ENCODE results near the gene COL13A1. TPM values are rescaled to one million over a fixed set of nuclear protein-coding genes. Genes with fewer than 3 reads are reported as not detected.

COL13A1 gene
- total RNA-seq, 2 experiments from 2014 or later = not detected

GRCh38 chr10:69878038-69878437, 76.3 kb downstream of the COL13A1 start:
- intact Hi-C loops (cut with micrococcal nuclease) = no loop called here
- Mint-ChIP-seq H3K4me1 (ENCODE audit: low read depth) (no peaks in the 10 kb centered on the region), H3K36me3 (no peaks in the 10 kb centered on the region), H3K9me3 (no peaks in the 10 kb centered on the region), H3K27me3 (peaks cover 3% of the 10 kb centered on the region), H3K4me3 (no peak overlapping the region), H3K27ac (no peak overlapping the region)
- POLR2A ChIA-PET = no interaction called here
- DNase-seq = no peak
- CTCF ChIA-PET = no interaction called here

DNA sequence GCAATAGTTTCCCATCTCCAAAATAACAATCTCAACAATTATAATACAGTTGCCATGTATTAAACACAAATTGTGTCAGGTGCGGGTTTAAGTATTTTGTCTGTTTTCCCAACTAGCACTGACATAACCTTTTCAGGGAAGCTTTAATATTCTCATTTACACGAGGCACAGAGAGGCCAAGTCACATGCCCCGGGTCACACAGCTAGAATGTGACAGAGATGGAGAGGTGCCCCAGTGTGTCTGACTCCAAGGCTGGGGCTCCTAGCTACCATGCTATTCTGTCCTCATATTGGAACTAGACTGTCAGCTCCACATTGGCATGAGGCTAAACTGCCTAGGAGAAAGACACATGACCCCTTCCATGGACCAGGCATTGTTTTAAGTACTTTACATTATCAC, 77.2 kb downstream of the COL13A1 start:
- ChIA-PET CTCF (no interaction called here), POLR2A (no interaction called here)
- H3K27ac Mint-ChIP-seq = no peak overlapping the region
- no peak overlapping the region for H3K4me3 Mint-ChIP-seq
- no peaks in the 10 kb centered on the region for H3K36me3 Mint-ChIP-seq
- H3K4me1 Mint-ChIP-seq (ENCODE audit: low read depth) = no peaks in the 10 kb centered on the region
- intact Hi-C loops (cut with micrococcal nuclease) = no loop called here
- peaks cover 8% of the 10 kb centered on the region for H3K27me3 Mint-ChIP-seq
- DNase-seq = no peak
- H3K9me3 Mint-ChIP-seq = no peaks in the 10 kb centered on the region

DNA sequence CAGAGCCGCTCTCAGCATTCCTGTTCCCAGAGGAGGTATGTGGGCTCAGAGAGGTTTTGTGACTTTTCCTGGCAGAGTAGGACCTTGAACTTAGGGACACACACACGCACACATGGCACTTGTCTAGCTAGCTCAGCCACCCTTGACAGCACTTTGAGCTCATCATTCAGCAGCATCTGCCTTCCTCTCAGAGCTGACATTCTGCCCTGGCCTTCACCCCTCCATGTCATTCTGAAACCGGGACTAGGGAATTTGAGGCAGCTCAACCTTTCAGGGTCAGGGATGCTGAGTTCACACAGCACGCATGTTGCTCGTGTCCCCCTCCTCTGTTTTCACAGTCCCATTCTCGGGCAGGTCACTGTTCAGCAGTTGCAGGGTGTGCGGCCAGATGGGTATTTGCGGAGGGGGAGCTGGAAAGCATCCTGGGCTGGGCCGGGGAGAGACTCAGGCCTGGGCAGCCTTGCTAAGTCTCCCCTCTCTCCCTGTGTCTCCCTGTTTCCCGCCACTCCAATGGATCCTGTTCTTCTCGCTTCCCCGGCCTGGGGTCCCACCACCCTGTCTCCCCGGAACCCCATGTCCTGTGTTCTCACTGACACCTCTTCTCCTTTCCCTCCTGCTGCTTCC, 78.0 kb downstream of the COL13A1 start:
- H3K27me3 Mint-ChIP-seq = peaks cover 8% of the 10 kb centered on the region
- intact Hi-C loops (cut with micrococcal nuclease) = no loop called here
- H3K4me3 Mint-ChIP-seq = no peak overlapping the region
- POLR2A ChIA-PET = no interaction called here
- no peak overlapping the region for H3K27ac Mint-ChIP-seq
- CTCF ChIA-PET = no interaction called here
- no peaks in the 10 kb centered on the region for H3K9me3 Mint-ChIP-seq
- DNase-seq = no peak
- H3K4me1 Mint-ChIP-seq (ENCODE audit: low read depth) = no peaks in the 10 kb centered on the region
- no peaks in the 10 kb centered on the region for H3K36me3 Mint-ChIP-seq

GRCh38 chr10:69880301-69881081, 78.8 kb downstream of the COL13A1 start:
- Mint-ChIP-seq H3K27ac (no peak overlapping the region), H3K36me3 (no peaks in the 10 kb centered on the region), H3K9me3 (no peaks in the 10 kb centered on the region), H3K4me3 (no peak overlapping the region), H3K27me3 (peaks cover 8% of the 10 kb centered on the region), H3K4me1 (ENCODE audit: low read depth) (no peaks in the 10 kb centered on the region)
- POLR2A ChIA-PET = no interaction called here
- intact Hi-C loops (cut with micrococcal nuclease) = no loop called here
- DNase-seq = no peak
- CTCF ChIA-PET = no interaction called here

GRCh38 chr10:69881202-69881601, 79.5 kb downstream of the COL13A1 start:
- no peak overlapping the region for H3K27ac Mint-ChIP-seq
- no peaks in the 10 kb centered on the region for H3K4me1 Mint-ChIP-seq (ENCODE audit: low read depth)
- H3K27me3 Mint-ChIP-seq = peaks cover 8% of the 10 kb centered on the region
- DNase-seq = no peak
- ChIA-PET CTCF (no interaction called here), POLR2A (no interaction called here)
- H3K36me3 Mint-ChIP-seq = no peaks in the 10 kb centered on the region
- no peaks in the 10 kb centered on the region for H3K9me3 Mint-ChIP-seq
- intact Hi-C loops (cut with micrococcal nuclease) = no loop called here
- H3K4me3 Mint-ChIP-seq = no peak overlapping the region

GRCh38 chr10:69883310-69884023, 81.8 kb downstream of the COL13A1 start:
- Mint-ChIP-seq H3K27ac (no peak overlapping the region), H3K4me3 (no peak overlapping the region), H3K27me3 (peaks cover 8% of the 10 kb centered on the region), H3K36me3 (no peaks in the 10 kb centered on the region), H3K9me3 (no peaks in the 10 kb centered on the region), H3K4me1 (ENCODE audit: low read depth) (no peaks in the 10 kb centered on the region)
- no peak for DNase-seq
- ChIA-PET POLR2A (no interaction called here), CTCF (interaction anchor here (0.6 to 1.6 kb wide), 3 partner anchors 17 to 429 kb away, joined by 3 to 5 read pairs (median 3); no protein-coding TSS in a partner anchor)
- intact Hi-C loops (cut with micrococcal nuclease) = no loop called here

DNA sequence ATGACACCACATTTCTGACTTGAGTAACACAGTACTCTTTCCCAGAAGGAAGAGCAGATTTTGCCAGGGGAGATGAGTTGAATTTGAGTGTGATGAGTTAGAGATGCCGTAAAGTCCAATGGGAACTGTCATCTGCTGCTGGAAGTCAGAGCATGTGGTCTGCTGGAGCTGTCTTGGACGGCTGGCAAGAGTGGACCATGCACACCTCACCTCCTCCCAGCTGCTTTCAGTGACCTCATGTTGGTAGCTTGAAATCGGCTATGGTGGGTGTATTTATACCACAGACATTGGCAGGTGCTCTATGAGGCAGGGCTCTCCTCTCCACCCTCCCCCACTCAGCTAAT, 82.3 kb downstream of the COL13A1 start:
- no peak for DNase-seq
- H3K9me3 Mint-ChIP-seq = no peaks in the 10 kb centered on the region
- no peak overlapping the region for H3K4me3 Mint-ChIP-seq
- no peaks in the 10 kb centered on the region for H3K36me3 Mint-ChIP-seq
- CTCF ChIA-PET = interaction anchor here (0.6 to 1.6 kb wide), 2 partner anchors 31 to 430 kb away, joined by 3 to 5 read pairs; no protein-coding TSS in a partner anchor
- H3K4me1 Mint-ChIP-seq (ENCODE audit: low read depth) = no peaks in the 10 kb centered on the region
- intact Hi-C loops (cut with micrococcal nuclease) = no loop called here
- H3K27me3 Mint-ChIP-seq = peaks cover 8% of the 10 kb centered on the region
- H3K27ac Mint-ChIP-seq = no peak overlapping the region
- POLR2A ChIA-PET = no interaction called here

GRCh38 chr10:69884686-69885085, 83.0 kb downstream of the COL13A1 start:
- Mint-ChIP-seq H3K4me1 (ENCODE audit: low read depth) (no peaks in the 10 kb centered on the region), H3K27me3 (peaks cover 8% of the 10 kb centered on the region), H3K36me3 (no peaks in the 10 kb centered on the region), H3K4me3 (no peak overlapping the region), H3K27ac (no peak overlapping the region), H3K9me3 (no peaks in the 10 kb centered on the region)
- no peak for DNase-seq
- ChIA-PET POLR2A (no interaction called here), CTCF (no interaction called here)
- intact Hi-C loops (cut with micrococcal nuclease) = no loop called here

DNA sequence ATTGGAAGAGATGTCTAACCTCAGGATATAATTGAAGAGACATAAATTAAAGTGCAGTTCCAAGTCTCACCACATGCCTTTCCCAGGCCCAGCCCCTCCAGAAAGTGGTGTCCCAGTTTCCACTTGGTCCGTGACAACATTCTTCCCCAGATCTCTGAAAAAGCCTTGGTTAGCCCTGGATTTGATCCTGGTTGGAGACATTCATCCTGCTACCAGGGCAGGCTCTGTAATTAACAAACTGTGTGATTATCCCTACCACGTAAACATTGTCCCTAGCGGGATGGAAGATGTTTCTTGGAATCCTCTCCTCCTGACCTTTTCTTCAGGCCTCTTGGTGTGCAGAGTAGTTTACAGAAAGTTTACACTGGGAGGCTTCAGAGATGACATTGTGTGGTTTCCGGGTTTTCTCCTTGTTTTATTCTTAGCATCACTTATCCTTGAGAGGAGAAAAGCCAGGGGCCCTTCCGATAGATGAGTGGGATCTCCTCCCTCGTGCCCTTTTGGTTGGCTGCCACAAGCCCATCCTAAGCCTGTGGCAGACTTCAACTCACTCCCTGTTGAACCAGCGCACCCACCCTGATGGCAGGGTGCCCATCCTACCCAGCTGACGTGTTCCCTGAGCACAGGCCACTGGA, 83.8 kb downstream of the COL13A1 start:
- no peaks in the 10 kb centered on the region for H3K4me1 Mint-ChIP-seq (ENCODE audit: low read depth)
- CTCF ChIA-PET = no interaction called here

GRCh38 chr10:69888882-69889584, 87.3 kb downstream of the COL13A1 start:
- CTCF ChIA-PET = interaction anchor here (1.3 kb wide), 1 partner anchor 26 kb away, joined by 3 read pairs; no protein-coding TSS in a partner anchor
- Mint-ChIP-seq H3K4me3 (no peak overlapping the region), H3K36me3 (no peaks in the 10 kb centered on the region), H3K27ac (no peak overlapping the region), H3K27me3 (no peaks in the 10 kb centered on the region), H3K9me3 (no peaks in the 10 kb centered on the region), H3K4me1 (ENCODE audit: low read depth) (no peaks in the 10 kb centered on the region)
- DNase-seq = no peak
- POLR2A ChIA-PET = no interaction called here
- intact Hi-C loops (cut with micrococcal nuclease) = no loop called here

More for the DNA sequence above, 83.8 kb downstream of the COL13A1 start:
- Mint-ChIP-seq H3K36me3 (no peaks in the 10 kb centered on the region), H3K27ac (no peak overlapping the region), H3K27me3 (peaks cover 7% of the 10 kb centered on the region), H3K4me3 (no peak overlapping the region), H3K9me3 (no peaks in the 10 kb centered on the region)
- no peak for DNase-seq
- intact Hi-C loops (cut with micrococcal nuclease) = no loop called here
- POLR2A ChIA-PET = no interaction called here

- POLR2A ChIA-PET = no interaction called here
- H3K9me3 Mint-ChIP-seq = no peaks in the 10 kb centered on the region
- no peaks in the 10 kb centered on the region for H3K4me1 Mint-ChIP-seq (ENCODE audit: low read depth)
- DNase-seq = no peak
- H3K27me3 Mint-ChIP-seq = no peaks in the 10 kb centered on the region
- no peak overlapping the region for H3K4me3 Mint-ChIP-seq
- no peak overlapping the region for H3K27ac Mint-ChIP-seq
- intact Hi-C loops (cut with micrococcal nuclease) = no loop called here
- no peaks in the 10 kb centered on the region for H3K36me3 Mint-ChIP-seq
- CTCF ChIA-PET = interaction anchor here (1.3 kb wide), 1 partner anchor 24 kb away, joined by 3 read pairs; no protein-coding TSS in a partner anchor
Observed at GRCh38 chr10:69890065-69890847, 88.5 kb downstream of the COL13A1 start.

Measured in activated CD4-positive, alpha-beta memory T cell treated with anti-CD3 and anti-CD28 coated beads for 36 hours (primary cell).